GM23338 (cell line): ENCODE data around the gene INPP1. TPM values are rescaled to one million over a fixed set of nuclear protein-coding genes. Genes with fewer than 3 reads are reported as not detected.
A peak's percentile ranks its signal among the peaks of the same experiment; 100 is the strongest.

Experiments
- ATAC-seq: fragments of 200-7000 bp; cut with Tn5 transposase; 3 replicates; pipeline ENCODE4 v1.9.1; 2020
- DNase-seq: peaks from one replicate; pipeline ENCODE4 v3.0.0-alpha.2; 2015; ENCODE audit warnings: low spot score
- H2AFZ ChIP-seq: fragments of 200-600 bp; sonication (generic); 2 replicates; pipeline ENCODE4 v1.8.0; 2016; ENCODE audit warnings: antibody characterized with exemption, mild to moderate bottlenecking, moderate library complexity
- H3F3A ChIP-seq: fragments of 200-600 bp; sonication (generic); replicated peaks from 2 replicates; pipeline ENCODE4 v1.8.0; 2017; ENCODE audit warnings: antibody characterized with exemption, mixed run types, low read depth
- H3K27ac ChIP-seq: fragments of 200-600 bp; sonication (generic); 2 replicates; pipeline ENCODE4 v1.6.1; 2016; ENCODE audit warnings: low read depth
- H3K27me3 ChIP-seq: fragments of 200-600 bp; sonication (generic); 2 replicates; pipeline ENCODE4 v1.8.0; 2016; ENCODE audit warnings: mild to moderate bottlenecking, mixed run types, moderate library complexity; ENCODE audit not compliant: insufficient read depth
- H3K36me3 ChIP-seq: fragments of 200-600 bp; sonication (generic); 2 replicates; pipeline ENCODE4 v1.8.0; 2016; ENCODE audit warnings: mild to moderate bottlenecking; ENCODE audit not compliant: insufficient read depth
- H3K4me1 ChIP-seq: fragments of 200-600 bp; sonication (generic); 2 replicates; pipeline ENCODE4 v1.8.0; 2016; ENCODE audit warnings: mild to moderate bottlenecking, moderate library complexity; ENCODE audit not compliant: insufficient read depth
- H3K4me2 ChIP-seq: fragments of 200-600 bp; sonication (generic); 2 replicates; pipeline ENCODE4 v1.7.1; 2017; ENCODE audit warnings: mixed run types
- H3K4me3 ChIP-seq: fragments of 200-600 bp; sonication (generic); 2 replicates; pipeline ENCODE4 v1.6.1; 2016; ENCODE audit warnings: mixed run types
- H3K79me2 ChIP-seq: fragments of 200-600 bp; sonication (generic); replicated peaks from 2 replicates; pipeline ENCODE4 v1.8.0; 2017; ENCODE audit warnings: mild to moderate bottlenecking; ENCODE audit not compliant: insufficient read depth
- H3K9me2 ChIP-seq: fragments of 200-600 bp; sonication (generic); 2 replicates; pipeline ENCODE4 v1.8.0; 2017; ENCODE audit not compliant: insufficient read depth
- H4K20me1 ChIP-seq: fragments of 200-600 bp; sonication (generic); replicated peaks from 2 replicates; pipeline ENCODE4 v1.8.0; 2017; ENCODE audit warnings: mild to moderate bottlenecking; ENCODE audit not compliant: insufficient read depth
- H3K27ac Mint-ChIP-seq: 2 replicates; pipeline ENCODE4 v1.8.0; 2020; ENCODE audit warnings: inconsistent platforms, mild to moderate bottlenecking, moderate library complexity, mixed read lengths
- H3K27me3 Mint-ChIP-seq: 3 replicates; pipeline ENCODE4 v1.8.0; 2022; ENCODE audit warnings: low read depth, mild to moderate bottlenecking, moderate library complexity, mixed read lengths, inconsistent platforms; ENCODE audit not compliant: insufficient read depth, poor library complexity
- H3K36me3 Mint-ChIP-seq: 3 replicates; pipeline ENCODE4 v1.8.0; 2021; ENCODE audit warnings: low read depth, mild to moderate bottlenecking, inconsistent platforms, moderate library complexity, mixed read lengths
- H3K4me1 Mint-ChIP-seq: 3 replicates; pipeline ENCODE4 v1.8.0; 2020; ENCODE audit warnings: mild to moderate bottlenecking, inconsistent platforms, mixed read lengths
- H3K4me3 Mint-ChIP-seq: 3 replicates; pipeline ENCODE4 v1.8.0; 2021; ENCODE audit warnings: moderate library complexity, mild to moderate bottlenecking, inconsistent platforms, mixed read lengths
- H3K9me3 Mint-ChIP-seq: 3 replicates; pipeline ENCODE4 v1.8.0; 2020; ENCODE audit warnings: moderate library complexity, mild to moderate bottlenecking, inconsistent platforms, mixed read lengths
- EZH2 ChIP-seq: fragments of 200-600 bp; sonication (generic); IDR thresholded peaks from one replicate; pipeline ENCODE4 v1.8.0; 2017; ENCODE audit warnings: antibody characterized with exemption, mild to moderate bottlenecking, low read depth; ENCODE audit not compliant: unreplicated experiment
- EZH2phosphoT487 ChIP-seq: fragments of 200-600 bp; sonication (generic); IDR thresholded peaks from one replicate; pipeline ENCODE4 v1.8.1; 2018; ENCODE audit warnings: antibody characterized with exemption; ENCODE audit not compliant: unreplicated experiment
- NANOG ChIP-seq: IDR thresholded peaks from 2 replicates; pipeline ENCODE4 v1.6.1; 2016; ENCODE audit warnings: antibody characterized with exemption, borderline replicate concordance
- POLR2AphosphoS5 ChIP-seq: IDR thresholded peaks from 2 replicates; pipeline ENCODE4 v1.6.1; 2016; ENCODE audit warnings: antibody characterized with exemption, low read depth
- REST ChIP-seq: IDR thresholded peaks from one replicate; pipeline ENCODE4 v1.6.1; 2018; ENCODE audit warnings: antibody characterized with exemption; ENCODE audit not compliant: unreplicated experiment
- STAT1 ChIP-seq: IDR thresholded peaks from one replicate; pipeline ENCODE4 v1.6.1; 2016; ENCODE audit warnings: antibody characterized with exemption; ENCODE audit not compliant: unreplicated experiment
- ZNF462 ChIP-seq: fragments of 250-450 bp; sonication (Bioruptor Pico); IDR thresholded peaks from 2 replicates; pipeline ENCODE4 v1.5.0; 2020; ENCODE audit warnings: mild to moderate bottlenecking, moderate library complexity
- polyA plus RNA-seq: library from polyadenylated mRNA; unstranded; fragments of >200 nt; fragmentation: Nextera tagmentation; extraction: Ambion mirVana; gene quantifications from 2 replicates; pipeline ENCODE4 v1.2.1, GENCODE V29; 2016
- total RNA-seq: library from RNA; depleted of rRNA; stranded (reverse); fragments of >200 nt; shearing (Covaris generic); gene quantifications from 2 replicates; pipeline ENCODE4 v1.2.3, GENCODE V29; 2014

Gene INPP1
- total and polyA plus RNA-seq, 2 experiments from 2014 or later: 2.6 to 6.5 TPM

- H3K36me3 Mint-ChIP-seq: no peaks in the 10 kb centered on the region
- Histone ChIP-seq H3K4me2 (no peak overlapping the region), H3K36me3 (no peaks in the 10 kb centered on the region), H3K9me2 (no peaks in the 10 kb centered on the region), H3F3A (no peaks in the 10 kb centered on the region), H3K27ac (no peak overlapping the region), H4K20me1 (no peaks in the 10 kb centered on the region), H3K4me3 (no peak overlapping the region), H3K79me2 (no peaks in the 10 kb centered on the region), H3K4me1 (peaks cover 7% of the 10 kb centered on the region; the same call in 1 of the 2 replicates), H3K27me3 (no peaks in the 10 kb centered on the region), H2AFZ (0 out of 2 replicates have a peak overlapping the region, but pooled peaks have one; percentile 3)
- ATAC-seq (no peak), DNase-seq (no peak)
- TF ChIP-seq STAT1: no peak
- no peak for TF ChIP-seq POLR2AphosphoS5
- TF ChIP-seq EZH2phosphoT487: no peak
- TF ChIP-seq ZNF462 (CRISPR knock-in tag): no peak
- TF ChIP-seq REST: no peak
- no peak for TF ChIP-seq NANOG
- no peak for TF ChIP-seq EZH2
- H3K27ac Mint-ChIP-seq: no peak overlapping the region
- H3K9me3 Mint-ChIP-seq: no peaks in the 10 kb centered on the region
- H3K4me3 Mint-ChIP-seq: no peak overlapping the region
- peaks cover 4% of the 10 kb centered on the region for H3K27me3 Mint-ChIP-seq
- H3K4me1 Mint-ChIP-seq: peaks cover 2% of the 10 kb centered on the region; the same call in 1 of the 3 replicates
Observed at GRCh38 chr2:190376591-190377245, 33.3 kb downstream of the INPP1 start.
